HEK293T (cell line): ENCODE results near the gene CAPS2.

ENCODE experiments used
- CTCF ChIA-PET: fragments of 350-600 bp; formaldehyde crosslinking; extraction: SDS; loops from one replicate; lab custom pipeline; 2021; ENCODE audit warnings: antibody characterized with exemption, inconsistent platforms; lab: Yijun Ruan, JAX
- POLR2A ChIA-PET: fragments of 350-600 bp; formaldehyde crosslinking; extraction: SDS; loops from one replicate; lab custom pipeline; 2020; ENCODE audit warnings: antibody characterized with exemption, inconsistent platforms; lab: Yijun Ruan, JAX
- DNase-seq: peaks from one replicate; pipeline ENCODE4 v3.0.0; 2012; ENCODE audit warnings: mixed read lengths; ENCODE audit errors: extremely low spot score
- ARNT ChIP-seq: fragments of 450-650 bp; IDR thresholded peaks from 2 replicates; pipeline ENCODE4 v1.6.1; 2017; ENCODE audit warnings: mild to moderate bottlenecking
- BHLHE40 ChIP-seq: fragments of 450-650 bp; IDR thresholded peaks from 2 replicates; pipeline ENCODE4 v1.6.1; 2016; ENCODE audit warnings: mild to moderate bottlenecking, moderate library complexity, borderline replicate concordance
- CTBP1 ChIP-seq: fragments of 450-650 bp; IDR thresholded peaks from 2 replicates; pipeline ENCODE4 v1.6.1; 2016; ENCODE audit warnings: borderline replicate concordance
- ELF4 ChIP-seq: fragments of 450-650 bp; IDR thresholded peaks from 2 replicates; pipeline ENCODE4 v1.6.1; 2017; ENCODE audit warnings: antibody characterized with exemption
- FOXA1 ChIP-seq: fragments of 450-650 bp; IDR thresholded peaks from 2 replicates; pipeline ENCODE4 v1.6.1; 2016; ENCODE audit warnings: mild to moderate bottlenecking
- FOXK2 ChIP-seq: fragments of 450-650 bp; IDR thresholded peaks from 2 replicates; pipeline ENCODE4 v1.6.1; 2016; ENCODE audit warnings: mild to moderate bottlenecking
- FOXM1 ChIP-seq: fragments of 450-650 bp; IDR thresholded peaks from 2 replicates; pipeline ENCODE4 v1.6.1; 2017; ENCODE audit warnings: mild to moderate bottlenecking, borderline replicate concordance
- HDGF ChIP-seq: fragments of 450-650 bp; IDR thresholded peaks from 2 replicates; pipeline ENCODE4 v1.6.1; 2017; ENCODE audit warnings: antibody characterized with exemption, borderline replicate concordance
- L3MBTL2 ChIP-seq: fragments of 450-650 bp; conservative IDR thresholded peaks from 2 replicates; pipeline ENCODE4 v1.6.1; 2016; ENCODE audit warnings: mild to moderate bottlenecking
- LEF1 ChIP-seq: fragments of 450-650 bp; IDR thresholded peaks from 2 replicates; pipeline ENCODE4 v1.6.1; 2017; ENCODE audit warnings: mild to moderate bottlenecking, borderline replicate concordance
- NFRKB ChIP-seq: fragments of 450-650 bp; IDR thresholded peaks from 2 replicates; pipeline ENCODE4 v1.6.1; 2016; ENCODE audit warnings: mild to moderate bottlenecking, moderate library complexity
- PKNOX1 ChIP-seq: fragments of 450-650 bp; IDR thresholded peaks from 2 replicates; pipeline ENCODE4 v1.6.1; 2016
- SP1 ChIP-seq: fragments of 450-650 bp; IDR thresholded peaks from 2 replicates; pipeline ENCODE4 v1.6.1; 2017
- SUZ12 ChIP-seq: fragments of 450-650 bp; IDR thresholded peaks from 2 replicates; pipeline ENCODE4 v1.6.1; 2016; ENCODE audit warnings: mild to moderate bottlenecking
- TARDBP ChIP-seq: fragments of 450-650 bp; IDR thresholded peaks from 2 replicates; pipeline ENCODE4 v1.6.1; 2016
- ZNF384 ChIP-seq: fragments of 450-650 bp; IDR thresholded peaks from 2 replicates; pipeline ENCODE4 v1.6.1; 2016

CAPS2 gene

GRCh38 chr12:75294797-75295196, 35.3 kb downstream of the CAPS2 start:
- CTCF ChIA-PET: no interaction called here
- POLR2A ChIA-PET: no interaction called here

DNA sequence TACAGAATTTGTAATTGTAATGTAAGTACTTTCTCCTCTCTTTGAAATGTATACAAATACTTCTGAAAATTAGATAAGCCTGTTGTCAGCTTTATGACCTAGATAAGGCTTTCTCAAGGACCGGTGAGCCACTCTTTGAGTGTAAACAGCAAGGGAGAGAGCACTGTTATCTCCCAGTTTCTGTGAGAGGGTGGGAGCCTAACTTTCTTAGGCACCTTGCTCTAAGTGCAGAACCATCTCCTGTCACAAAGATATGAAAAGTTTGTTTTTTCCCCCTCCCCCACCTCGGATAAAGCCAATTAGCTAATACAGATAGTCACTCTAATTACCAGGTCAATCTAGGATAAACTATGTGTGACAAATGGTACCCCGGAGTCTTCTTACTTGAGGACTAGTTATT, 35.8 kb downstream of the CAPS2 start:
- TF ChIP-seq HDGF (no peak), FOXM1 (no peak), PKNOX1 (no peak), NFRKB (no peak), CTBP1 (no peak), FOXA1 (no peak), ELF4 (no peak), ARNT (no peak), ZNF384 (no peak), TARDBP (no peak), BHLHE40 (no peak), L3MBTL2 (no peak), SP1 (no peak)
- ChIA-PET POLR2A (no interaction called here), CTCF (no interaction called here)
- no peak for DNase-seq

More at GRCh38 chr12:75294797-75295196, 35.3 kb downstream of the CAPS2 start:
- no peak for DNase-seq
- no peak for TF ChIP-seq SUZ12
- TF ChIP-seq SP1: no peak

DNA sequence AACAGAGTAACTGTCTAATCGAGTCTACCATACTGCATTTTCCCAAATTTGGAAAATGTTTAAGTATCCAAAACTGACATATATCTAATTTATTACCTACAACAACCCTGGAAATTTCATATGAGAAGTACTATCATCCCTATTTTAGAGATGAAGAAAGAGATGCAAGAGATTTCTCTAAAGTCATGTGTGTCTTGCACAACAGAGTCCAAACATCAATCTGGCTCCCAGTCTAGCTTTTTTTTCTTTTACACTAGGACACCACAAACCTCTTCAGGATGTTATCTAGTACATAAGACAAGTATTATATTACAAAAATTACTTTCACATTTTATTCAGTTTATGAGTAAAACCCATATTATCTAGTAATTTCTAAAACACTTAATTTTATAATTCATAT, 39.1 kb downstream of the CAPS2 start:
- ChIA-PET CTCF (no interaction called here), POLR2A (no interaction called here)
- no peak for TF ChIP-seq FOXA1
- TF ChIP-seq SUZ12: no peak
- no peak for TF ChIP-seq ELF4
- no peak for TF ChIP-seq TARDBP
- TF ChIP-seq ARNT: no peak
- no peak for TF ChIP-seq LEF1
- TF ChIP-seq PKNOX1: no peak
- no peak for TF ChIP-seq NFRKB
- no peak for TF ChIP-seq FOXM1
- no peak for TF ChIP-seq CTBP1
- no peak for TF ChIP-seq ZNF384
- TF ChIP-seq HDGF: no peak
- TF ChIP-seq FOXK2: no peak
- no peak for TF ChIP-seq L3MBTL2
- no peak for TF ChIP-seq BHLHE40
- no peak for TF ChIP-seq SP1
- DNase-seq: no peak

DNA sequence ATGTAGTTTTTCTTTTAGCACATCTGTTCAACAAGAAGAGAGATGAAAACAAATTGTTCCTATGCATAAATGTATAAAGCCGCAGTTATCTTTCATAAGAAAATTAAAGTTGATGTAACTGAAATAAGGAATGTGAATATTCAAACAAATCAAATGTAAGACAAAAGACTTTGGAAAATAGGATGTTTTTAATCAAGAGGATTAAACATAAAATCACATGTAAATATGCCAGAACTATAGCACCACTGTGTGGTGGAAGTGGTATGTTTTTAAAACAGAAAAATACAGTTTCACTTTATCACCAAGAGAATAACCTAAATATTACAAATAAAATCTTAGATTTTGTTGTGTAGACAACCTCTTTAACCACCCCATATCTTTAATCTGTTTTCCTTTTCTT, 40.4 kb downstream of the CAPS2 start:
- CTCF ChIA-PET: interaction anchor here (1.0 kb wide), 1 partner anchor 487 kb away, joined by 3 read pairs; no protein-coding TSS in a partner anchor
- no peak for TF ChIP-seq NFRKB
- TF ChIP-seq FOXA1: no peak
- TF ChIP-seq SP1: no peak
- POLR2A ChIA-PET: no interaction called here
- no peak for DNase-seq

DNA sequence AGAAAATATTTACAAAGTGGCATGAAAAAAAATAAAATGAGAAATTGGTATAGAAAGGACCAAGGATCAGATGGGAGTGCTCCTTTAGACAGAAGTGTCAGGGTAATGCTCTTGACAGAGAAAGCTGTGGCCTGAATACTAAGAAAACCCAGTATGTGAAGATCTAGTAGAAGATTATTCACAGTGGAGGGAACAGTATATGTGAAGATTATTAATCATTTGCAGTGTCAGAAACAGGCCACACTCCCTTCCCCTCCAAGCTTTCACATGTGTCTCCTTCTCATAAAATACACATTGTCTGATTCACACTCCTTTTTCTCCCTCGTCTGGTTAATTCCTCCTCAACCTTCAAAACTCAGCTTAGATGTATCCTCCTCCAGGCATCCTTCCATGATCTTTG, 41.3 kb downstream of the CAPS2 start:
- DNase-seq: no peak
- no peak for TF ChIP-seq CTBP1
- TF ChIP-seq ZNF384: no peak
- no peak for TF ChIP-seq ARNT
- TF ChIP-seq FOXA1: no peak
- TF ChIP-seq BHLHE40: no peak
- no peak for TF ChIP-seq NFRKB
- TF ChIP-seq TARDBP: no peak
- TF ChIP-seq SUZ12: no peak
- TF ChIP-seq HDGF: no peak
- POLR2A ChIA-PET: no interaction called here
- CTCF ChIA-PET: interaction anchor here (0.8 to 1.0 kb wide), 2 partner anchors 486 to 546 kb away, joined by 3 read pairs; no protein-coding TSS in a partner anchor

GRCh38 chr12:75275702-75276101, 54.4 kb downstream of the CAPS2 start:
- POLR2A ChIA-PET: no interaction called here
- TF ChIP-seq ZNF384 (no peak), FOXK2 (no peak), NFRKB (no peak), TARDBP (no peak), L3MBTL2 (no peak), FOXA1 (no peak), CTBP1 (no peak), FOXM1 (no peak), PKNOX1 (no peak), SP1 (no peak), ELF4 (no peak), BHLHE40 (no peak), HDGF (no peak), ARNT (no peak), LEF1 (no peak)
- CTCF ChIA-PET: no interaction called here
- no peak for DNase-seq

GRCh38 chr12:75271576-75271975, 58.5 kb downstream of the CAPS2 start:
- DNase-seq: no peak
- no peak for TF ChIP-seq ARNT
- TF ChIP-seq LEF1: no peak
- TF ChIP-seq PKNOX1: no peak
- no peak for TF ChIP-seq BHLHE40
- TF ChIP-seq SP1: no peak
- TF ChIP-seq HDGF: no peak
- TF ChIP-seq NFRKB: no peak
- POLR2A ChIA-PET: no interaction called here
- CTCF ChIA-PET: no interaction called here
